ENCODE measurements around the gene WIPF2. TPM values are rescaled to one million over a fixed set of nuclear protein-coding genes. Genes with fewer than 3 reads are reported as not detected.

The WIPF2 gene
- total and polyA plus RNA-seq, 2 of the 8 experiments (the other 6 are each of a cell fraction or from before 2014, with no cell fraction given), result 6.9 to 25.3 TPM

DNA sequence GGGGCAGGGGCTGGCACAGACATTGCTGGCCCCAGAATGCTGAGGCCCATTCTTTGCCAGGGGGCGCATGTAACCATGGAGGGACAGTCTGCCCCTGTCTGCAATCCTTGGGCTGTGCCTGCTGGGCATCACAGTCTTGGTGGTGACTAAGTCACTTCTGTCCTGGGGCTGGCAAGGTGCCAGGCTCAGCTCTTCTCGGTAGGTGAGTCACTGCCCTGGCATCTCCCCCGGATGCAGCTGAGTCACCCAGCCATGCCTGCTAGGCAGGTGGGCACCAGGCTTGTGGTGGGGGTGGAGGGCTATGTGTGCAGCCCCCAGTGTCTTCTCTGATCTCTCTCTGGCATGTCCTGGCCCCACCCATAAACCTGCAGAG is 95.5 kb downstream of the WIPF2 start (continued):
- TF ChIP-seq, protein P1, sequence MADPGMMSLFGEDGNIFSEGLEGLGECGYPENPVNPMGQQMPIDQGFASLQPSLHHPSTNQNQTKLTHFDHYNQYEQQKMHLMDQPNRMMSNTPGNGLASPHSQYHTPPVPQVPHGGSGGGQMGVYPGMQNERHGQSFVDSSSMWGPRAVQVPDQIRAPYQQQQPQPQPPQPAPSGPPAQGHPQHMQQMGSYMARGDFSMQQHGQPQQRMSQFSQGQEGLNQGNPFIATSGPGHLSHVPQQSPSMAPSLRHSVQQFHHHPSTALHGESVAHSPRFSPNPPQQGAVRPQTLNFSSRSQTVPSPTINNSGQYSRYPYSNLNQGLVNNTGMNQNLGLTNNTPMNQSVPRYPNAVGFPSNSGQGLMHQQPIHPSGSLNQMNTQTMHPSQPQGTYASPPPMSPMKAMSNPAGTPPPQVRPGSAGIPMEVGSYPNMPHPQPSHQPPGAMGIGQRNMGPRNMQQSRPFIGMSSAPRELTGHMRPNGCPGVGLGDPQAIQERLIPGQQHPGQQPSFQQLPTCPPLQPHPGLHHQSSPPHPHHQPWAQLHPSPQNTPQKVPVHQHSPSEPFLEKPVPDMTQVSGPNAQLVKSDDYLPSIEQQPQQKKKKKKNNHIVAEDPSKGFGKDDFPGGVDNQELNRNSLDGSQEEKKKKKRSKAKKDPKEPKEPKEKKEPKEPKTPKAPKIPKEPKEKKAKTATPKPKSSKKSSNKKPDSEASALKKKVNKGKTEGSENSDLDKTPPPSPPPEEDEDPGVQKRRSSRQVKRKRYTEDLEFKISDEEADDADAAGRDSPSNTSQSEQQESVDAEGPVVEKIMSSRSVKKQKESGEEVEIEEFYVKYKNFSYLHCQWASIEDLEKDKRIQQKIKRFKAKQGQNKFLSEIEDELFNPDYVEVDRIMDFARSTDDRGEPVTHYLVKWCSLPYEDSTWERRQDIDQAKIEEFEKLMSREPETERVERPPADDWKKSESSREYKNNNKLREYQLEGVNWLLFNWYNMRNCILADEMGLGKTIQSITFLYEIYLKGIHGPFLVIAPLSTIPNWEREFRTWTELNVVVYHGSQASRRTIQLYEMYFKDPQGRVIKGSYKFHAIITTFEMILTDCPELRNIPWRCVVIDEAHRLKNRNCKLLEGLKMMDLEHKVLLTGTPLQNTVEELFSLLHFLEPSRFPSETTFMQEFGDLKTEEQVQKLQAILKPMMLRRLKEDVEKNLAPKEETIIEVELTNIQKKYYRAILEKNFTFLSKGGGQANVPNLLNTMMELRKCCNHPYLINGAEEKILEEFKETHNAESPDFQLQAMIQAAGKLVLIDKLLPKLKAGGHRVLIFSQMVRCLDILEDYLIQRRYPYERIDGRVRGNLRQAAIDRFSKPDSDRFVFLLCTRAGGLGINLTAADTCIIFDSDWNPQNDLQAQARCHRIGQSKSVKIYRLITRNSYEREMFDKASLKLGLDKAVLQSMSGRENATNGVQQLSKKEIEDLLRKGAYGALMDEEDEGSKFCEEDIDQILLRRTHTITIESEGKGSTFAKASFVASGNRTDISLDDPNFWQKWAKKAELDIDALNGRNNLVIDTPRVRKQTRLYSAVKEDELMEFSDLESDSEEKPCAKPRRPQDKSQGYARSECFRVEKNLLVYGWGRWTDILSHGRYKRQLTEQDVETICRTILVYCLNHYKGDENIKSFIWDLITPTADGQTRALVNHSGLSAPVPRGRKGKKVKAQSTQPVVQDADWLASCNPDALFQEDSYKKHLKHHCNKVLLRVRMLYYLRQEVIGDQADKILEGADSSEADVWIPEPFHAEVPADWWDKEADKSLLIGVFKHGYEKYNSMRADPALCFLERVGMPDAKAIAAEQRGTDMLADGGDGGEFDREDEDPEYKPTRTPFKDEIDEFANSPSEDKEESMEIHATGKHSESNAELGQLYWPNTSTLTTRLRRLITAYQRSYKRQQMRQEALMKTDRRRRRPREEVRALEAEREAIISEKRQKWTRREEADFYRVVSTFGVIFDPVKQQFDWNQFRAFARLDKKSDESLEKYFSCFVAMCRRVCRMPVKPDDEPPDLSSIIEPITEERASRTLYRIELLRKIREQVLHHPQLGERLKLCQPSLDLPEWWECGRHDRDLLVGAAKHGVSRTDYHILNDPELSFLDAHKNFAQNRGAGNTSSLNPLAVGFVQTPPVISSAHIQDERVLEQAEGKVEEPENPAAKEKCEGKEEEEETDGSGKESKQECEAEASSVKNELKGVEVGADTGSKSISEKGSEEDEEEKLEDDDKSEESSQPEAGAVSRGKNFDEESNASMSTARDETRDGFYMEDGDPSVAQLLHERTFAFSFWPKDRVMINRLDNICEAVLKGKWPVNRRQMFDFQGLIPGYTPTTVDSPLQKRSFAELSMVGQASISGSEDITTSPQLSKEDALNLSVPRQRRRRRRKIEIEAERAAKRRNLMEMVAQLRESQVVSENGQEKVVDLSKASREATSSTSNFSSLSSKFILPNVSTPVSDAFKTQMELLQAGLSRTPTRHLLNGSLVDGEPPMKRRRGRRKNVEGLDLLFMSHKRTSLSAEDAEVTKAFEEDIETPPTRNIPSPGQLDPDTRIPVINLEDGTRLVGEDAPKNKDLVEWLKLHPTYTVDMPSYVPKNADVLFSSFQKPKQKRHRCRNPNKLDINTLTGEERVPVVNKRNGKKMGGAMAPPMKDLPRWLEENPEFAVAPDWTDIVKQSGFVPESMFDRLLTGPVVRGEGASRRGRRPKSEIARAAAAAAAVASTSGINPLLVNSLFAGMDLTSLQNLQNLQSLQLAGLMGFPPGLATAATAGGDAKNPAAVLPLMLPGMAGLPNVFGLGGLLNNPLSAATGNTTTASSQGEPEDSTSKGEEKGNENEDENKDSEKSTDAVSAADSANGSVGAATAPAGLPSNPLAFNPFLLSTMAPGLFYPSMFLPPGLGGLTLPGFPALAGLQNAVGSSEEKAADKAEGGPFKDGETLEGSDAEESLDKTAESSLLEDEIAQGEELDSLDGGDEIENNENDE (IDR thresholded peaks at IDR 0.05; ENCODE audit: insufficient replicate concordance, low read length), result no peak
- no peak for TF ChIP-seq MAFK (IDR thresholded peaks at IDR 0.05; ENCODE audit: low read depth, low read length)
- no peak for TF ChIP-seq SP2 (IDR thresholded peaks at IDR 0.05; ENCODE audit: low read length)
